Left colon (tissue), 2 donors: ENCODE data around the gene GNGT1. TPM values are rescaled to one million over a fixed set of nuclear protein-coding genes. Genes with fewer than 3 reads are reported as not detected.
A peak's percentile ranks its signal among the peaks of the same experiment; 100 is the strongest.

Experiments used
- ATAC-seq: fragments of 200-7000 bp; cut with Tn5 transposase; one replicate; pipeline ENCODE4 v1.9.1; 2020; ENCODE audit warnings: mild to moderate bottlenecking, moderate library complexity
- DNase-seq, 2 donors: peaks; one replicate each; pipeline ENCODE4 v3.0.0-alpha.2; 2020
- intact Hi-C, 2 donors: fragments of 100-400 bp; cut with DNase I in 1 of 2; cut with micrococcal nuclease in 1 of 2; formaldehyde crosslinking; loops; one replicate each; pipeline versions ENCODE4 v1.11.2 to v1.14.0; 2022; cut with DNase I, micrococcal nuclease
- long read RNA-seq: library from polyadenylated mRNA; unstranded; transcript quantifications from one replicate; pipeline ENCODE4 v2.0.0, GENCODE V29; 2021
- total RNA-seq, 2 donors: library from RNA; stranded (reverse); fragmentation: NEBNext Ultra II Directional; extraction: Animal tissue kit (Norgen Biotek cat#: 25700); gene quantifications; one replicate each; pipeline ENCODE4 v1.2.1, GENCODE V29; 2021
- donor health status: DM: no; HTN: no; CAD: no.
- donor health status: DM: yes; HTN: yes; CAD: no.

GNGT1 gene
- not detected for total RNA-seq
- long read RNA-seq: 0 reads

DNA sequence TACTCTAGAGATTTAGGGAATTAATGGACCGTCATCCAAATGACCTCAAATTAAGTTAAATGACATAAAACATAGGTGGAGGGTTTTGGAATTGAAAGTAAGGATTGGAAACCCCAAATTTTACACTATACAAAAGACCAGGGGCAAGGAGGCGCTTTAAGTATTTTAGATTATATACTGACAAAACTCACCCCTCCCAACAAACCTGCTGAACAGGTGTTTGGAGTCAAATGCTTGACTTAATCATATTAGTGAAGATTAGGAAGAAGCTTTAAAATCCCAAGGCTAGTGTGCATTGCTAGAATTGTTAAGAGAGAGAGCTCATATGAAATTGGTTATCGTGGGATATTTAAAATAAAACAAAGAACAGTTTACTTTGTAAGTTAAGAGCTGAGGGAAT lies at the start of gene GNGT1:
TSS of gene GNGT1 (plus strand) at position 301 of the 400 bp plus-strand sequence. CDS start 180 bp downstream, outside the sequence.
- intact Hi-C loops: loop anchor here in 1 of 2 donors (10.0 kb wide), 1 partner anchor 379 kb away; no protein-coding TSS in a partner anchor
- DNase-seq: no peak
- ATAC-seq: no peak

DNA sequence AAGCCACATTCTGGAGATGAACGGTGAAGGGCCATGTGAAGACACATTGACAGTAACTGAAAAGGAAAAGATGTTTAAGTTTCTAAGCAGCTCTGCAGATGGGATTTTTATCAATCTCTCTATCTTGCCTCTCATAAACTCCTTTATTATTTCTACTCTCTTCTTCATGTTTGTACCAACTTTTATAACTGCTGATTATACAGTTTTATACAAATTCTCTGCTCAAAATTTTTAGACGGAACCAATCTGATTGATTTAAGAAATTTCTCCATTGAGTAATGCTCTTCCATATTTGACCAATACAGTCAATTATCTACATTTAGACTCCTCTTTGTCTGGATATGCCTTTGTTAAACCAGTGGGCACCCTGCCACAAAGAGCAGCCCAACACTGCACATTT lies 47.5 kb upstream of the GNGT1 start:
- ATAC-seq (no peak), DNase-seq (no peak)
- intact Hi-C loops: no loop called here

- DNase-seq (no peak), ATAC-seq (no peak)
- intact Hi-C loops: no loop called here
Observed at GRCh38 chr7:93860261-93860660, 46.1 kb upstream of the GNGT1 start.

DNA sequence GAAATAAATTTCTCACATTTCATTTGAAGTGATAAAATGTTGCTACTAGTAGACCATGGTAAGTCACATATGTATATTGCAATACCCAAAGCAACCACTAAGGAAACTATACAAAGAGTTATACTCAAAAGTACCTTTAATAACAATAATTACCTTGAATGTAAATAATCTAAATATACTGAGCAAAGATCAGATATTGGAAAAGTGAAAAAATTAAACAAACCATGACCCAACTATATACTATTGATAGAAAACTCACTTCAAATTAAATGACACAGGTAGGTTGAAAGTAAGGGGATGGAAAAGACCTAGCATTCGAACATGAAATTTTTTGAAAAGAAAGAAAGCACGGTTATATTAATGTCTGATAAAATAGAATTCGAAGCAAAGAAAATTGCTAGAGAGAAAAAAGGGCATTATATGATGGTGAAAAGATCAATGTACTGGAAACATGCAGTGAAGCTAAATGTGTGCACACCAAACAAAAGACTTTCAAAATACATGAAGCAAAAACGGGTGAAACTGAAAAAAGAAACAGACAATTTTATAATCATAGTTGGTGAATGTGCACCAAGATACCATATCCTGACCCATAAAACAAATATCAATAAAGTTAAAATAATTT lies 44.9 kb upstream of the GNGT1 start:
- intact Hi-C loops: no loop called here
- DNase-seq: no peak
- ATAC-seq: no peak

GRCh38 chr7:93862651-93863050 lies 43.7 kb upstream of the GNGT1 start:
- DNase-seq: no peak
- intact Hi-C loops: no loop called here
- ATAC-seq: no peak

- intact Hi-C loops: no loop called here
- ATAC-seq (no peak), DNase-seq (no peak)
Observed at GRCh38 chr7:93866886-93867285, 39.5 kb upstream of the GNGT1 start.

DNA sequence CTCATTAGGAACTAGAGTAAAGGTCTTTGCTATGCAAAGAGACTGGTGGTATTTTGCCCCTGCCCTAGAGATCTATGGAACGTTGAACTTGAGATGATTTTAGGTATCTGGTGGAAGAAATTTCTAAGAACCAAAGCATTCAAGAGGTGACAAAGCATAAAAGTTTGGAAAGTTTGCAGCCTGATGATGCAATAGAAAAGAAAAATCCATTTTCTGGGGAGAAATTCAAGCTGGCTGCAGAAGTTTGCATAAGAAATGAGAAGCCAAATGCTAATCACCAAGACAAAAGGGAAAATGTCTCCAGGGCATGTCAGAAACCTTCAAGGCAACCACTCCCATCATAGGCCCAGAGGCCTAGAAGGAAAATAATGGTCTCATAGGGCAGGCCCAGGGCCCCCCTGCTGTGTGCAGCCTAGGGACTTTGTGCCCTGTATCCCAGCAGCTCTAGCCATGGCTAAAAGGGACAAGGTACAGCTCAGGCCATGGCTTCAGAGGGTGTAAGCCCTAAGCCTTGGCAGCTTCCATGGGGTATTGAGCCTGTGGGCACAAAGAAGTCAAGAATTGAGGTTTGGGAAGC lies 32.3 kb upstream of the GNGT1 start:
- no peak for DNase-seq
- ATAC-seq: no peak
- intact Hi-C loops: no loop called here

DNA sequence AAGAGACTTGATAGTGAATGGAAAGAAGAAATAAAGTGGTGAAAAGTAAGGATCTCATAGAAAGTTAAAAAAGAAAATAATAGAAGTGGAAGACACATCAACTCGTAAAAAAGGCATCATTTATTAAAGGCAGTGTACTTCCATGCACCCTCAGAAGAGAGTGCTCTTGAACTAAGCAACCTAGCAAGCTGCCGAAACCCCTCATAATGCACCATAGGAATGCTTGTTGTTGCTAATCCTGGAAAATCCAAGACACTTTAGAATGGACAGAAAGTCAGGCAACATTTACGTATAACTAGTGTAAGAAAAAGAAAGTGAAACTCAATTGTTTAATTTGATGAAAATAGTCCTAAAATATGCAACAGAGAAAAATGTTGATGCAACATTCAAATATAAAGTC lies 28.6 kb upstream of the GNGT1 start:
- intact Hi-C loops: no loop called here
- ATAC-seq (no peak), DNase-seq (no peak)

- intact Hi-C loops: no loop called here
- DNase-seq: no peak
- ATAC-seq: no peak
Observed at GRCh38 chr7:93879356-93879755, 27.0 kb upstream of the GNGT1 start.

GRCh38 chr7:93882468-93882867 lies 23.9 kb upstream of the GNGT1 start:
- DNase-seq (no peak), ATAC-seq (no peak)
- intact Hi-C loops: no loop called here

GRCh38 chr7:93883078-93883916 lies 23.1 kb upstream of the GNGT1 start:
- DNase-seq (no peak), ATAC-seq (no peak)
- intact Hi-C loops: no loop called here

DNA sequence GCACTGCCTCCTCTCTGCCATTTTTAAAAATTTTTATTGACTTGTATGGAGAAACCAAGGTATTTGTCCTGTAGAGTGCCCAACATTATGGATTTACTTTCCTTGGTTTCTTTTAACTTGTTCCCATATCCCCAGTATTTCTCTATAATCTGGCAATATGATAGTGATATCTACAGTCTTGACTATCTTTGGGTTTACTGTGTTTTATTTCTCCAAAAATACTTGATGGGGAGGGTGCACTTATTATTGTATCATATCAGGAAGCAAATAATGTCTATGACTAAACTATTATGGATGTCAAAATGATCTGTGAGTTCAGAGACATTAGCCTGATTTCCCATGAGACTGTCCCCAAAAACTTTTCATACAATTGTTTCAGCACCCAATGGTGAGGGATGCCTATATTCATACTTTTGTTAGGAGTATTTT lies 22.4 kb upstream of the GNGT1 start:
- intact Hi-C loops: no loop called here
- DNase-seq: no peak
- no peak for ATAC-seq

- intact Hi-C loops: no loop called here
- DNase-seq (no peak), ATAC-seq (no peak)
Observed at GRCh38 chr7:93884541-93884940, 21.8 kb upstream of the GNGT1 start.

- DNase-seq: no peak
- ATAC-seq: no peak
- intact Hi-C loops: no loop called here
Observed at GRCh38 chr7:93889261-93889660, 17.1 kb upstream of the GNGT1 start.

- peak in 1 of 2 donors; percentile 7 for DNase-seq
- ATAC-seq: no peak
- intact Hi-C loops: no loop called here
Observed at GRCh38 chr7:93890041-93890463, 16.3 kb upstream of the GNGT1 start.

DNA sequence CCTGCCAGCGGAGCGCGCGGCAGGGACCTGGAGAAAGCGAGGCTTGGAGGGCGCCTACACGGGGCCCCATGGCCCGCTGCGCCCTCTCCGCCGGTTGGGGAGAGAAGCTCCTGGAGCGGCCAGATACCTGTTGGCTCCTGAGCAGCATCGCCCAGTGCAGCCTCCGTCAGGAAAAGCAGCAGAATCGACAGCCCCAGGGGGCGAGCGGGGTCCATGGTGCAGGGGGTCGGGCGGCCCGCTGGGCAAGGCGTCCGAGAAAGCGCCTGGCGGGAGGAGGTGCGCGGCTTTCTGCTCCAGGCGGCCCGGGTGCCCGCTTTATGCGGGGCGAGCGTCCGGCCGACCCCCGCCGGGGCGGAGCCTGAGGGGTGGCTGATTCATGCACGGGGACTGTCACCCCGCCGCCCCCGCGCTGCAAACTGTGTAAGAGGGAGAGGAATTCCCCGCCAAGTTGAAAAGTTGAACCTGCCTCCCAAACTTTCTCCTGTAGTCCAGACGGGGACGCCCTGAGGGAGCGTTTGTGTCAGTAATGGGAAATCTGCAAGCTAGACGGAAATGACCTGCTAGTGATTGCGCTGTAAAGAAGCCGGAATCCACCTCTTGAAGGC lies 15.8 kb upstream of the GNGT1 start, which contains the start of gene TFPI2:
TSS of gene TFPI2 (minus strand) at position 290 of the 605 bp plus-strand sequence. CDS start at position 215, 75 bp downstream.
- DNase-seq: peak in 1 of 2 donors; percentile 4
- no peak for ATAC-seq
- intact Hi-C loops: no loop called here

GRCh38 chr7:93894426-93894825 lies 11.9 kb upstream of the GNGT1 start:
- intact Hi-C loops: no loop called here
- no peak for DNase-seq
- no peak for ATAC-seq

- ATAC-seq (no peak), DNase-seq (no peak)
- intact Hi-C loops: no loop called here
Observed at GRCh38 chr7:93894966-93895640, 11.3 kb upstream of the GNGT1 start.
